B cell (primary cell): Measurements from ENCODE around the gene TRIM29.

ENCODE experiments used
- EZH2 ChIP-seq: IDR thresholded peaks from 2 replicates; pipeline ENCODE4 v1.6.1; 2012; ENCODE audit warnings: borderline replicate concordance, low read depth, mild to moderate bottlenecking, moderate library complexity, low read length; ENCODE audit not compliant: insufficient read depth, poor library complexity, severe bottlenecking
- TF ChIP-seq, protein P1 (sequence below): fragments of 200-600 bp; IDR thresholded peaks from one replicate; pipeline ENCODE4 v1.8.0; 2022; ENCODE audit warnings: antibody characterized with exemption, mild to moderate bottlenecking

DNA sequence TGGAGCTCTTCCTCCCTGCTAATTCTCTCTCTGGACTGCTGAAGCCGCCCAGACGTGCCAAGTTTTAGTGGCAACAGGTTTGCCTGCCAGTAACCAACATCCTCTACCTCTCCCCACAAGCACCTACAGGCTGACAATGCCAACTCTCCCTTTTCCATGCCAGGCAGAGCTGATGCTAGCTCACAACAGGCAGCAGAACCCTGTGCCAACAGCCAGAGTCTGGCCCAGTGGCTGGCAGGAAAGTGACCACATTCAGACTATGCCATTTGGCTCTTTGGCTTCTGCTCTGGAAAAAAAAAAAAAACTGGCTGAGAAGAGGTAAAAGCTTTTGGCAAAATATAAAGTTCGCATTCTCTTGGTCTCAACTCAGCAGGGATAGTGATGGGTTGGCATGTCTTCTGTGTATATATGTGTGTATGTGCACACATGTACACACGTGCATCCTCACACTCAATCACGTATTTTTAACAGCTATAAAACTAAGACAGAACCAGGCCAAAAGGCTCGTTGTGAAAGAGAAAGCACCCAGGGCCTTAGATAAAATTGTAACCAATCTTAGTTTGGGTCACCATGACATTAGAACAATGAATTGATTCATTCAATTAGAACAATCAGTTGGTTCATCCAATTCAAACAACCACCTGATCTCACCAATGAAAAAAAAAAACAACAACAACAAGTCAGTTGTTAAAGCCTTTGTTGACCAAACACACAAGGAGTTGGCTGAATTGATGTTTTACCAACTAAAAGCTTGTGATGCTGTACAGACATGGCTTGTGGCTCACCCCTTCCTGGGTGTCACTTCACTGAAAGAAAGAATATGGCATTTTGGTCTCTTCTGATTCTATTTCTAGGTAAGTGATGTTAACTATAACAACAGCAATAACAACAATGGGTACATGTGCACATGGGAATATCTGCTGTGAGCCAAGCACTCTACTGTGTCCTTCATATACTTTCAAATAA, 48.6 kb downstream of the TRIM29 start:
- TF ChIP-seq, protein P1, sequence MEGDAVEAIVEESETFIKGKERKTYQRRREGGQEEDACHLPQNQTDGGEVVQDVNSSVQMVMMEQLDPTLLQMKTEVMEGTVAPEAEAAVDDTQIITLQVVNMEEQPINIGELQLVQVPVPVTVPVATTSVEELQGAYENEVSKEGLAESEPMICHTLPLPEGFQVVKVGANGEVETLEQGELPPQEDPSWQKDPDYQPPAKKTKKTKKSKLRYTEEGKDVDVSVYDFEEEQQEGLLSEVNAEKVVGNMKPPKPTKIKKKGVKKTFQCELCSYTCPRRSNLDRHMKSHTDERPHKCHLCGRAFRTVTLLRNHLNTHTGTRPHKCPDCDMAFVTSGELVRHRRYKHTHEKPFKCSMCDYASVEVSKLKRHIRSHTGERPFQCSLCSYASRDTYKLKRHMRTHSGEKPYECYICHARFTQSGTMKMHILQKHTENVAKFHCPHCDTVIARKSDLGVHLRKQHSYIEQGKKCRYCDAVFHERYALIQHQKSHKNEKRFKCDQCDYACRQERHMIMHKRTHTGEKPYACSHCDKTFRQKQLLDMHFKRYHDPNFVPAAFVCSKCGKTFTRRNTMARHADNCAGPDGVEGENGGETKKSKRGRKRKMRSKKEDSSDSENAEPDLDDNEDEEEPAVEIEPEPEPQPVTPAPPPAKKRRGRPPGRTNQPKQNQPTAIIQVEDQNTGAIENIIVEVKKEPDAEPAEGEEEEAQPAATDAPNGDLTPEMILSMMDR = no peak
- TF ChIP-seq EZH2 = no peak
